T-helper 17 cell (primary cell): Measurements from ENCODE around the gene OR10H1. TPM values are rescaled to one million over a fixed set of nuclear protein-coding genes. Genes with fewer than 3 reads are reported as not detected.
"Not testable (repeated sequence)": the region's sequence is repeated elsewhere in the genome, so short reads cannot be mapped to it uniquely, and the experiment has no call there.

ENCODE experiments used
- ATAC-seq: fragments of 150-1000 bp; cut with Tn5 transposase; 2 replicates; pipeline ENCODE4 v1.10.0; 2021; ENCODE audit warnings: mild to moderate bottlenecking, moderate library complexity
- DNase-seq, 3 donors: peaks; one replicate each; pipeline versions ENCODE4 v3.0.0 to v3.0.0-alpha.2; 2020 to 2021
- H3K9me3 ChIP-seq: one replicate; pipeline ENCODE4 v1.7.0; 2013; ENCODE audit warnings: low read length, mild to moderate bottlenecking; ENCODE audit not compliant: control insufficient read depth, poor library complexity, severe bottlenecking
- H3K27ac Mint-ChIP-seq: one replicate; pipeline ENCODE4 v1.8.0; 2022; ENCODE audit warnings: mild to moderate bottlenecking, moderate library complexity, mixed read lengths
- H3K27me3 Mint-ChIP-seq: one replicate; pipeline ENCODE4 v1.8.0; 2022; ENCODE audit warnings: mixed read lengths
- H3K36me3 Mint-ChIP-seq: one replicate; pipeline ENCODE4 v1.8.0; 2022; ENCODE audit warnings: low read depth, mixed read lengths
- H3K4me1 Mint-ChIP-seq: one replicate; pipeline ENCODE4 v1.8.0; 2022; ENCODE audit warnings: mild to moderate bottlenecking, mixed read lengths
- H3K4me3 Mint-ChIP-seq: one replicate; pipeline ENCODE4 v1.8.0; 2022; ENCODE audit warnings: mild to moderate bottlenecking, moderate library complexity, mixed read lengths
- total RNA-seq, 4 donors: library from RNA in 2 of 4; stranded (reverse) in 2 of 4; gene quantifications; one replicate each; pipeline ENCODE4 v1.2.3 and lab custom pipeline; 2022 to 2026

Gene OR10H1
- total RNA-seq, 2 donors from 2014 or later, result 0.07 TPM; not detected in 1

DNA sequence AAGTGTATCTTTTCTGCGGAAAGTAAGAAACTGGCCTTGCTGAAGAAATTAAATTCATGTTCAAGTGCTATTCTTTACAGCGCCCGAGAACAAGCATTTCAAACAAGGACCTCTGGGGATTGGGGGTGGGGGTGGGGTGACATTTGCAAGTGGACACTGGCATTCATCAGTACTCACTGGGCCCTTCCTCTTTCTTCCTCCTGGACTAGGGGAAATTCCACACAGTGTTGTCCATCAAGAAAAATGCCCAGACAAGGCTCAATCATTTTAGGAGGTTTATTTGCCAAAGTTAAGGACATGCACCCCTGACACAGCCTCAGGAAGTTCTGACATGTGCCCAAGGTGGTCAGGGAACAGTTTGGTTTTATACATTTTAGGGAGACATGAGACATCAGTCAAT lies 22.9 kb upstream of the OR10H1 start:
- ATAC-seq, result no peak
- H3K27ac Mint-ChIP-seq, result peak overlapping the region; percentile 48
- peaks cover 26% of the 10 kb centered on the region for H3K4me1 Mint-ChIP-seq
- H3K36me3 Mint-ChIP-seq, result peaks cover 2% of the 10 kb centered on the region
- H3K4me3 Mint-ChIP-seq, result no peak overlapping the region
- no peaks in the 10 kb centered on the region for H3K9me3 ChIP-seq
- no peak for DNase-seq
- H3K27me3 Mint-ChIP-seq, result no peaks in the 10 kb centered on the region

DNA sequence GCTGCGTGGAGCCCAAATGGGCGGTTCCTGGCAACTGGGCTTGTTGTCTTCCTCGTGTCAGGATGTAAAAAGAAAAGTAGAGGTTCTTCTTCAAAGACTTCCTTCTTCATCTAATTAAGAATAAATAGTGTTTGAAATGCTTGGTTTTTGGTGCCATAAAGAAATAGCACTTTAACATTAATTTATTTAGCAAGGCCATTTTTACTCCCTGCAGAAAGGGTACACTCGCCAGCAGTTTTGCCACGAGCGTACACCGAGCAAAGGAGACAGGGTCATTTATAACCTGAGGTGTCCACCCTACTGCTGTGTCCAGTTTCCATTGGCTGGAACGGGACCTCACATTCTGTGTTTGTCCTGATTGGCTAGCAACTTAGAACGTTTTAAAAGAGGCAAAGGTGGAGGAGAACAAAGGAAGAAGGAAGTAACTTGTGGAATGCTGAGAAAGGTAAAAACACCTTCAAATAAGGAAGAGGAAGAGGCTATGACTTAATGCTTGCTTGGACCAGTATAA lies 21.8 kb upstream of the OR10H1 start:
- H3K27me3 Mint-ChIP-seq, result no peaks in the 10 kb centered on the region
- DNase-seq (no peak), ATAC-seq (no peak)
- H3K27ac Mint-ChIP-seq, result peak overlapping the region; percentile 96
- H3K36me3 Mint-ChIP-seq, result peaks cover 2% of the 10 kb centered on the region
- no peaks in the 10 kb centered on the region for H3K9me3 ChIP-seq
- H3K4me3 Mint-ChIP-seq, result peak overlapping the region; percentile 97
- peaks cover 20% of the 10 kb centered on the region for H3K4me1 Mint-ChIP-seq

- Mint-ChIP-seq H3K4me1 (peaks cover 17% of the 10 kb centered on the region), H3K4me3 (peak overlapping the region; percentile 97), H3K27me3 (no peaks in the 10 kb centered on the region), H3K27ac (peak overlapping the region; percentile 96), H3K36me3 (peaks cover 2% of the 10 kb centered on the region)
- DNase-seq (peak; percentile 82 to 89 (median 86)), ATAC-seq (peak; percentile 91)
- no peaks in the 10 kb centered on the region for H3K9me3 ChIP-seq
These were observed 21.1 kb upstream of the OR10H1 start for GRCh38 chr19:15836330-15837220.

- not testable (repeated sequence) for H3K27me3 Mint-ChIP-seq, H3K36me3 Mint-ChIP-seq, H3K9me3 ChIP-seq
- Mint-ChIP-seq H3K4me3 (peak overlapping the region; percentile 97), H3K4me1 (peaks cover 17% of the 10 kb centered on the region), H3K27ac (peak overlapping the region; percentile 96)
- ATAC-seq (peak; percentile 71), DNase-seq (peak; percentile 12 to 50 (median 40))
These were observed 20.3 kb upstream of the OR10H1 start for GRCh38 chr19:15835565-15836329.

DNA sequence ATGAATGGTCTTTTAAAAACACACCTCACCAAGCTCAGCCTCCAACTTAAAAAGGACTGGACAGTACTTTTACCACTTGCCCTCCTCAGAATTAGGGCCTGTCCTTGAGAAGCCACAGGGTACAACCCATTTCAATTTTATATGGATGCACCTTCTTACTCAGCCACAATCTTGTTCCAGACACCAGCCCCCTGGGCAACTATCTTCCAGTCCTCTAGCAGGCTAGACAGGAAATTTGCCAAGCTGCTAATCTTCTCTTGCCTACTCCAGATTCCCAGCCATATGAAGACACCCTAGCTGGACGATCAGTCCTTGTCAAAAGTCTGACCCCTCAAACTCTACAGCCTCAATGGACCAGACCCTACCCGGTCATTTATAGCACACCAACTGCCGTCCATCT lies 18.8 kb upstream of the OR10H1 start:
- ATAC-seq, H3K9me3 ChIP-seq, H3K27ac Mint-ChIP-seq, H3K4me3 Mint-ChIP-seq, H3K36me3 Mint-ChIP-seq, DNase-seq, H3K27me3 Mint-ChIP-seq: not testable (repeated sequence)
- H3K4me1 Mint-ChIP-seq, result peaks cover 20% of the 10 kb centered on the region

DNA sequence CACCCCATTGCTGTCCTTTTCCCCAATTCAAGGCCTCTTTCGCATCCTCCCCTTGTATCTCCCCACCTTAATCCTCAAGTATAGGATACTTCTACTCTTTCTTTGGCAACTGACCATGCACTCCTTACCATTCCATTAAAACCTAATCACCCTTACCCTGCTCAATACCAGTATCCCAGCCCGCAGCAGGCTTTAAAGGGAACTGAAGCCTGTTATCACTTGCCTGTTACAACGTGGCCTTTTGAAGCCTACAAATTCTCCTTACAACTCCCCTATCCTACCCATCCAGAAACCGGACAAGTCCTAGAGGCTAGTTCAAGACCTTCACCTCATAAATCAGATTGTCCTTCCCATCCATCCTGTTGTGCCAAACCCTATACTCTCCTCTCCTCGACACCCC lies 16.2 kb upstream of the OR10H1 start:
- Mint-ChIP-seq H3K27me3 (no peaks in the 10 kb centered on the region), H3K4me3 (no peak overlapping the region), H3K36me3 (peaks cover 2% of the 10 kb centered on the region), H3K4me1 (peaks cover 12% of the 10 kb centered on the region), H3K27ac (no peak overlapping the region)
- DNase-seq, result no peak
- H3K9me3 ChIP-seq, result no peaks in the 10 kb centered on the region
- no peak for ATAC-seq

DNA sequence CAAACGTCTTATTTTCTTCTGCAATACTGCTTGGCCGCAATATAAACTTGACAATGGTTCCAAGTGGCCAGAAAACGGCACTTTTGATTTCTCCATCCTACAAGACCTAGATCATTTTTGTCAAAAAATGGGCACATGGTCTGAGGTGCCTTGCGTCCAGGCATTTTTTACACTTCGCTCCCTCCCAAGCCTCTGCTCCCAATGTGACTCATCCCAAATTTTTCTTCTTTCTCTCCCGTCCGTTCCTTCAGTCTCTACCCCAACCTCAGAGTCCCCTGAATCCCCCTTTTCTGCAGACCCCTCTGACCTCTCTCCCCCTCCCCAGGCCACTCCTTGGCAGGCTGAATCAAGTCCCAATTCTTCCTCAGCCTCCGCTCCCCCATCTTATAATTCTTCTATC lies 14.3 kb upstream of the OR10H1 start:
- ATAC-seq (no peak), DNase-seq (no peak)
- H3K4me3 Mint-ChIP-seq, result no peak overlapping the region
- no peaks in the 10 kb centered on the region for H3K36me3 Mint-ChIP-seq
- H3K4me1 Mint-ChIP-seq, result peaks cover 5% of the 10 kb centered on the region
- H3K27ac Mint-ChIP-seq, result no peak overlapping the region
- no peaks in the 10 kb centered on the region for H3K27me3 Mint-ChIP-seq
- H3K9me3 ChIP-seq, result no peaks in the 10 kb centered on the region

- Mint-ChIP-seq H3K4me1 (peaks cover 5% of the 10 kb centered on the region), H3K27ac (peak overlapping the region; percentile 37), H3K27me3 (no peaks in the 10 kb centered on the region), H3K4me3 (no peak overlapping the region), H3K36me3 (no peaks in the 10 kb centered on the region)
- no peak for DNase-seq
- no peak for ATAC-seq
- no peaks in the 10 kb centered on the region for H3K9me3 ChIP-seq
These were observed 13.8 kb upstream of the OR10H1 start for GRCh38 chr19:15829306-15829698.

DNA sequence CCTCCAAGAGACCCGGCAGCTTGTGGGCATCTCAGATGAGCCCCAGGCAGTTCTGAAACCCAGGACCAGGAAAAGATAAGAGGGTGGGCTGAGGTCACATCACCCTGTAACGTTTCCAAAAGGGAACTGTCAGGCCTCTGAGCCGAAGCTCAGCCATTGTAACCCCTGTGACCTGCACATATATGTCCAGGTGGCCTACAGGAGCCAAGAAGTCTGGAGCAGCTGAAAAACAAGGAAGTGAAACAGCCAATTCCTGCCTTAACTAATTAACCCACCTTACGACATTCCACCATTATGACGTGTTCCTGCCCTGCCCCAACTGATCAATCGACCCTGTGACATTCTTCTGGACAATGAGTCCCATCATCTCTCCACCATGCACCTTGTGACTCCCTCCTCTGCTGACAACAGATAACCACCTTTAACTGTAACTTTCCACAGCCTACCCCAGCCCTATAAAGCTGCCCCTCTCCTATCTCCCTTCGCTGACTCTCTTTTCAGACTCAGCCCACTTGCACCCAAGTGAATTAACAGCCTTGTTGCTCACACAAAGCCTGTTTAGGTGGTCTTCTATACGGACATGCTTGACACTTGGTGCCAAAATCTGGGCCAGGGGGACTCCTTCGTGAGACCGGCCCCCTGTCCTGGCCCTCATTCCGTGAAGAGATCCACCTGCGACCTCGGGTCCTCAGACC lies 13.3 kb upstream of the OR10H1 start:
- H3K9me3 ChIP-seq, H3K4me1 Mint-ChIP-seq, DNase-seq, ATAC-seq, H3K36me3 Mint-ChIP-seq, H3K4me3 Mint-ChIP-seq, H3K27me3 Mint-ChIP-seq: not testable (repeated sequence)
- peak overlapping the region; percentile 37 for H3K27ac Mint-ChIP-seq

- Mint-ChIP-seq H3K4me1 (peaks cover 5% of the 10 kb centered on the region), H3K27ac (no peak overlapping the region), H3K27me3 (no peaks in the 10 kb centered on the region), H3K4me3 (no peak overlapping the region), H3K36me3 (no peaks in the 10 kb centered on the region)
- H3K9me3 ChIP-seq, result no peaks in the 10 kb centered on the region
- DNase-seq (no peak), ATAC-seq (no peak)
These were observed 12.7 kb upstream of the OR10H1 start for GRCh38 chr19:15828121-15828610.

DNA sequence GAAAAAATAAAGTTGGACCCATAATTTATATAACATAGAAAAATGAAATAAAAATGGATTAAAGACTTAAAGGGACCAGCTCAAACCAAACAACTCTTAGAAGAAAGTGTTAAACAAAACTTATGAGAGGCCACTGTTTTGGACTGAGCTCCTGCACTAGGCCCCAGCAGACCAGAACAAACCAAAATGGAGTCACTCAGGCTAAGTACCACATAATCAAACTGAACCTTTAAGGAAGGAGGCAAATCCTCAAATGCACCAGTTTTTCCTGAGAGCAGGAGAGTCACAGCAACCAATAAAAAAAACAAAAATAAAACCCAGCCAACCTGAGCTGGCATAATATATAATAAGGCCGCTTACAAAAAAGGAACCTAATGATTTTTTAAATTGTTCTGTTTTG lies 10.3 kb upstream of the OR10H1 start:
- Mint-ChIP-seq H3K4me1 (peaks cover 5% of the 10 kb centered on the region), H3K36me3 (no peaks in the 10 kb centered on the region), H3K4me3 (no peak overlapping the region), H3K27me3 (no peaks in the 10 kb centered on the region), H3K27ac (no peak overlapping the region)
- H3K9me3 ChIP-seq, result no peaks in the 10 kb centered on the region
- no peak for DNase-seq
- no peak for ATAC-seq

- Mint-ChIP-seq H3K27me3 (peaks cover 14% of the 10 kb centered on the region), H3K36me3 (no peaks in the 10 kb centered on the region), H3K4me3 (no peak overlapping the region), H3K4me1 (peaks cover 2% of the 10 kb centered on the region), H3K27ac (no peak overlapping the region)
- H3K9me3 ChIP-seq, result no peaks in the 10 kb centered on the region
- DNase-seq (no peak), ATAC-seq (no peak)
These were observed 5.2 kb upstream of the OR10H1 start for GRCh38 chr19:15820646-15821045.

GRCh38 chr19:15813916-15814315 lies 1.5 kb downstream of the OR10H1 start:
- H3K4me1 Mint-ChIP-seq, result peaks cover 16% of the 10 kb centered on the region
- H3K9me3 ChIP-seq, result no peaks in the 10 kb centered on the region
- peaks cover 19% of the 10 kb centered on the region for H3K27me3 Mint-ChIP-seq
- no peaks in the 10 kb centered on the region for H3K36me3 Mint-ChIP-seq
- H3K4me3 Mint-ChIP-seq, result no peak overlapping the region
- ATAC-seq (no peak), DNase-seq (no peak)
- peak overlapping the region; percentile 87 for H3K27ac Mint-ChIP-seq
